A549 (cell line): ENCODE results near the gene PTPN12.

Source experiments
- BCL3 ChIP-seq: fragments of >200 bp; sonication (Bioruptor Twin); formaldehyde crosslinking; IDR thresholded peaks from 3 replicates; pipeline ENCODE4 v1.6.1; 2016
- CHD4 ChIP-seq: fragments of 200-600 bp; sonication (generic); IDR thresholded peaks from 2 replicates; pipeline ENCODE4 v1.6.1; 2016; ENCODE audit warnings: antibody characterized with exemption, mild to moderate bottlenecking, borderline replicate concordance
- CTCF ChIP-seq: fragments of >200 bp; sonication (Bioruptor Twin); formaldehyde crosslinking; IDR thresholded peaks from 3 replicates; pipeline ENCODE4 v1.5.1; 2016
- HOXA7 ChIP-seq: fragments of 250-450 bp; sonication (Bioruptor Pico); IDR thresholded peaks from 2 replicates; pipeline ENCODE4 v1.5.0; 2020; ENCODE audit warnings: mild to moderate bottlenecking, moderate library complexity
- MAX ChIP-seq: IDR thresholded peaks from 2 replicates; pipeline ENCODE4 v1.6.1; 2012
- MAZ ChIP-seq: fragments of 150-350 bp; IDR thresholded peaks from 2 replicates; pipeline ENCODE4 v1.6.1; 2014; ENCODE audit warnings: antibody characterized with exemption, low read depth, low read length, borderline replicate concordance
- NR3C1 ChIP-seq: fragments of >200 bp; sonication (Bioruptor Twin); formaldehyde crosslinking; IDR thresholded peaks from 3 replicates; pipeline ENCODE4 v1.6.1; 2017
- PBX3 ChIP-seq: IDR thresholded peaks from 2 replicates; pipeline ENCODE4 v1.6.1; 2012
- POLR2A ChIP-seq: IDR thresholded peaks from 2 replicates; pipeline ENCODE4 v1.6.1; 2012; ENCODE audit warnings: mild to moderate bottlenecking, low read length
- RAD21 ChIP-seq, 2 experiments: fragments of >200 bp in 1 of 2; sonication (Bioruptor Twin) in 1 of 2; formaldehyde crosslinking in 1 of 2; IDR thresholded peaks in 1 of 2; conservative IDR thresholded peaks in 1 of 2; 2 replicates in 1 of 2; 3 replicates in 1 of 2; pipeline ENCODE4 v1.6.1; 2012 to 2018; ENCODE audit warnings: inconsistent platforms in 1 of 2
- REST ChIP-seq: fragments of 200-600 bp; sonication (generic); IDR thresholded peaks from 2 replicates; pipeline ENCODE4 v1.6.1; 2016; ENCODE audit warnings: antibody characterized with exemption, mild to moderate bottlenecking, moderate library complexity
- RFX5 ChIP-seq: fragments of 450-650 bp; IDR thresholded peaks from 2 replicates; pipeline ENCODE4 v1.7.1; 2014; ENCODE audit warnings: antibody characterized with exemption, mild to moderate bottlenecking, moderate library complexity

- no peak; the same call in 2 of the 3 replicates for TF ChIP-seq BCL3
- TF ChIP-seq POLR2A = peak; percentile 36; the same call in 1 of the 2 replicates
- no peak for TF ChIP-seq MAZ
- no peak for TF ChIP-seq RAD21 (conservative IDR thresholded peaks at IDR 0.05 in 1 of 2, IDR thresholded peaks at IDR 0.05 in 1 of 2)
- TF ChIP-seq CHD4 = no peak
- no peak for TF ChIP-seq CTCF
- peak; percentile 11; the same call in 1 of the 2 replicates for TF ChIP-seq MAX
- no peak for TF ChIP-seq RFX5
- no peak for TF ChIP-seq HOXA7
- no peak for TF ChIP-seq PBX3
- TF ChIP-seq REST = no peak
- TF ChIP-seq NR3C1 = no peak
Measured at GRCh38 chr7:77537778-77538280, 734 bp downstream of the PTPN12 start.
